Activated naive CD8-positive, alpha-beta T cell treated with anti-CD3 and anti-CD28 coated beads for 36 hours (primary cell): Measurements from ENCODE around the gene EFCC1. TPM values are rescaled to one million over a fixed set of nuclear protein-coding genes. Genes with fewer than 3 reads are reported as not detected.
"Not testable (repeated sequence)": the region's sequence is repeated elsewhere in the genome, so short reads cannot be mapped to it uniquely, and the experiment has no call there.

Experiments
- DNase-seq: peaks from one replicate; pipeline ENCODE4 v3.0.0; 2021
- H3K27ac Mint-ChIP-seq: one replicate; pipeline ENCODE4 v1.8.0; 2022; ENCODE audit warnings: mild to moderate bottlenecking, moderate library complexity, mixed read lengths
- H3K27me3 Mint-ChIP-seq: one replicate; pipeline ENCODE4 v1.8.0; 2022; ENCODE audit warnings: mild to moderate bottlenecking, mixed read lengths
- H3K36me3 Mint-ChIP-seq: one replicate; pipeline ENCODE4 v1.8.0; 2021; ENCODE audit warnings: mild to moderate bottlenecking, mixed read lengths
- H3K4me1 Mint-ChIP-seq: one replicate; pipeline ENCODE4 v1.8.0; 2021; ENCODE audit warnings: mixed read lengths
- H3K4me3 Mint-ChIP-seq: one replicate; pipeline ENCODE4 v1.8.0; 2022; ENCODE audit warnings: mild to moderate bottlenecking, moderate library complexity, mixed read lengths
- H3K9me3 Mint-ChIP-seq: one replicate; pipeline ENCODE4 v1.8.0; 2022; ENCODE audit warnings: mixed read lengths
- total RNA-seq, 2 experiments: library from RNA; stranded (reverse); gene quantifications; one replicate each; pipeline ENCODE4 v1.2.3, GENCODE V29; 2021

EFCC1 gene
- total RNA-seq, 2 experiments from 2014 or later: 0.18 to 0.45 TPM

DNA sequence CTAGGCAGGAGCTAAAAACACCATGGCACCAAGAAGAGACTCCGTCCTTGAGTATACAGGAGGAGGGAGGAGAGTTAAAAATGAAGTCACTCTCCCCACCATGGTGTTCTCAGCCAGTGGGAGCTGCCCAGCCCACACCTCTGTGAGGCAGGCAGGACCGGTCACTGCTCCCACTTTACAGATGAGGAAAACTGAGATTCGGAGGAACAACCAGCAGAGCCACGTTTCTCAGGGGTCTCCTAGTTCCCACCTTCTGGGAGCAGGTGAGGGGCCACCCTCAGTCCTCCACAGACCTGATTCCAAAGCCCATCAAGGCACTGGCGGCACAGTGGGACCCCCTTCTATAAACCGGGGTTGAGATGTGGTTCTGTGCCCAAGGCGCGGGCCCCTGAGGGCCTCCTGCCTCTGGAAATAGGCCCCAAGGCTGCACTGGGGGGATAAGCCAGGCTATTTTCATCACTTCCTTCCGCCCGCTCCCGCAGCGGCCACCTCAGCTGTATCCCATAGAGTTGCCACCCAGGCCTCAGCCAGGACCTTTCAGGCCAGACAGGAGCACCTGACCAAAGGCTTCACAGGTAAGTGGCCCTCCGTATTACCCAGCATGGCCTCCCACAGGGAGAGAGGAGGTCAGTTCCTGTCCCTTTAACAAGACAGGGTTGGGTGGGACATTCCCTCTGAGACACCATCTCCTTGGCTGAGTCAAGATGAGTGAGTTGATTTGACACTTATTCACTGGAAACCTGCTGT, 59.3 kb downstream of the EFCC1 start, which contains the start of gene GP9:
GP9 (plus strand) TSS at position 504 of the 747 bp plus-strand sequence. CDS start 961 bp downstream, outside the sequence.
- DNase-seq: no peak
- Mint-ChIP-seq H3K27me3 (no peaks in the 10 kb centered on the region), H3K4me1 (peaks cover 4% of the 10 kb centered on the region), H3K36me3 (no peaks in the 10 kb centered on the region), H3K4me3 (no peak within 1 kb of the TSS), H3K9me3 (no peaks in the 10 kb centered on the region), H3K27ac (no peak within 1 kb of the TSS)

GRCh38 chr3:129061023-129061887, 60.2 kb downstream of the EFCC1 start:
- DNase-seq: no peak
- Mint-ChIP-seq H3K9me3 (no peaks in the 10 kb centered on the region), H3K36me3 (no peaks in the 10 kb centered on the region), H3K4me1 (peaks cover 4% of the 10 kb centered on the region), H3K4me3 (no peak overlapping the region), H3K27me3 (no peaks in the 10 kb centered on the region), H3K27ac (no peak overlapping the region)

- Mint-ChIP-seq H3K9me3 (no peaks in the 10 kb centered on the region), H3K4me1 (peaks cover 4% of the 10 kb centered on the region), H3K27ac (no peak overlapping the region), H3K36me3 (no peaks in the 10 kb centered on the region), H3K27me3 (no peaks in the 10 kb centered on the region), H3K4me3 (no peak overlapping the region)
- DNase-seq: no peak
These were observed 61.1 kb downstream of the EFCC1 start for GRCh38 chr3:129061888-129062834.

DNA sequence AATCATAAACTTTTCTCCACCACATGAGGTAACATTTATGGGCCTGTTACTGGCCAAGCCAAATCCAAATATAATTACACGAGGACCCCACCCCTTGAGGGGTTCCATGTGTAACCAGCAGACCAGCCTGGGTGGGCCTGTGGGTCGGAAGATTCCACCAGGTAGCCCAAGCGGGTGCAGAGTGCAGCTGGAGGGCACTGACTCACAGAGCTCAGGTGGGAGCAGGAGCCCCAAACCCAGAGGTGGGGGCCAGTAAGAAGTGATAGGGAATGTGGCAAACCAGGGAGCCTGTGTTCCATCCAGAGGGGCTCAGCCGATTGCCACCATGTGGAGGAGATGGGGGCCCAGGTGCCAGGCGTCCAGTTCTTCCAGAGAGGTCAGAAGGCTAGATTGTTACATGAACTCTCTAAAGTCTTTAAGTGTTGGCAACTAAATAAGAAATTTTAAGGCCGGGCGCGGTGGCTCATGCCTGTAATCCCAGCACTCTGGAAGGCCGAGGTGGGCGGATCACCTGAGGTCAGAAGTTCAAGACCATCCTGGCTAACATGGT, 62.1 kb downstream of the EFCC1 start:
- no peak overlapping the region for H3K4me3 Mint-ChIP-seq
- H3K9me3 Mint-ChIP-seq: peaks cover 3% of the 10 kb centered on the region
- no peaks in the 10 kb centered on the region for H3K27me3 Mint-ChIP-seq
- DNase-seq: no peak
- no peak overlapping the region for H3K27ac Mint-ChIP-seq
- peaks cover 11% of the 10 kb centered on the region for H3K4me1 Mint-ChIP-seq
- H3K36me3 Mint-ChIP-seq: no peaks in the 10 kb centered on the region

GRCh38 chr3:129063841-129064482, 62.9 kb downstream of the EFCC1 start:
- H3K4me1 Mint-ChIP-seq: peaks cover 9% of the 10 kb centered on the region
- no peaks in the 10 kb centered on the region for H3K36me3 Mint-ChIP-seq
- DNase-seq: no peak
- H3K27me3 Mint-ChIP-seq: no peaks in the 10 kb centered on the region
- H3K9me3 Mint-ChIP-seq: peaks cover 3% of the 10 kb centered on the region
- no peak overlapping the region for H3K4me3 Mint-ChIP-seq
- H3K27ac Mint-ChIP-seq: no peak overlapping the region

- Mint-ChIP-seq H3K4me1 (peaks cover 21% of the 10 kb centered on the region), H3K9me3 (peaks cover 6% of the 10 kb centered on the region), H3K27me3 (no peaks in the 10 kb centered on the region), H3K36me3 (no peaks in the 10 kb centered on the region), H3K27ac (no peak overlapping the region), H3K4me3 (no peak overlapping the region)
- DNase-seq: no peak
These were observed 64.1 kb downstream of the EFCC1 start for GRCh38 chr3:129065016-129065719.

DNA sequence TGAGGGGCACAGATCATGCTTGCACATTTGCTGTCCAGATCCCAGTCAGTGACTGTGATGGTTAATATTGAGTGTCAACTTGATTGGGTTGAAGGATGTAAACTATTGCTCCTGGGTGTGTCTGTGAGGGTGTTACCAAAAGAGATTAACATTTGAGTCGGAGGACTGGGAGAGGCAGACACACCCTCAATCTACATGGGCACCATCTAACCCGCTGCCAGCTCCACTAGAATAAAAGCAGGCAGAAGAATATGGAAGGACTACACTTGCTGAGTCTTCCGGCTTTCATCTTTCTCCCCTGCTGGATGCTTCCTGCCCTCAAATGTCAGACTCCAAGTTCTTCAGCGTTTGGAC, 64.6 kb downstream of the EFCC1 start:
- H3K4me1 Mint-ChIP-seq: peaks cover 25% of the 10 kb centered on the region
- DNase-seq: no peak
- H3K36me3 Mint-ChIP-seq: no peaks in the 10 kb centered on the region
- no peak overlapping the region for H3K4me3 Mint-ChIP-seq
- no peak overlapping the region for H3K27ac Mint-ChIP-seq
- peaks cover 6% of the 10 kb centered on the region for H3K9me3 Mint-ChIP-seq
- H3K27me3 Mint-ChIP-seq: no peaks in the 10 kb centered on the region

DNA sequence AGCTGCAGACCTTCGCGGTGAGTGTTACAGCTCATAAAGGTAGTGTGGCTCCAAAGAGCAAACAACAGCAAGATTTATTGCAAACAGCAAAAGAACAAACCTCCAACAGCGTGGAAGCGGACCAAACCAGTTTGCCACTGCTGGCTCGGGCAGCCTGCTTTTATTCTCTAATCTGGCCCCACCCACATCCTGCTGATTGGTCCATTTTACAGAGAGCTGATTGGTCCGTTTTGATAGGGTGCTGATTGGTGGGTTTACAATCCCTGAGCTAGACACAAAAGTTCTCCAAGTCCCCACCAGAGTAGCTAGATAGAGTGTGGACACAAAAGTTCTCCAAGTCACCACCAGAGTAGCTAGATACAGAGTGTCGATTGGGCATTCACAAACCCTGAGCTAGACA, 66.6 kb downstream of the EFCC1 start:
- H3K36me3 Mint-ChIP-seq, H3K9me3 Mint-ChIP-seq, H3K27me3 Mint-ChIP-seq: not testable (repeated sequence)
- DNase-seq: peak; percentile 39
- Mint-ChIP-seq H3K4me3 (peak overlapping the region; percentile 59), H3K4me1 (peaks cover 25% of the 10 kb centered on the region), H3K27ac (peak overlapping the region; percentile 29)

DNA sequence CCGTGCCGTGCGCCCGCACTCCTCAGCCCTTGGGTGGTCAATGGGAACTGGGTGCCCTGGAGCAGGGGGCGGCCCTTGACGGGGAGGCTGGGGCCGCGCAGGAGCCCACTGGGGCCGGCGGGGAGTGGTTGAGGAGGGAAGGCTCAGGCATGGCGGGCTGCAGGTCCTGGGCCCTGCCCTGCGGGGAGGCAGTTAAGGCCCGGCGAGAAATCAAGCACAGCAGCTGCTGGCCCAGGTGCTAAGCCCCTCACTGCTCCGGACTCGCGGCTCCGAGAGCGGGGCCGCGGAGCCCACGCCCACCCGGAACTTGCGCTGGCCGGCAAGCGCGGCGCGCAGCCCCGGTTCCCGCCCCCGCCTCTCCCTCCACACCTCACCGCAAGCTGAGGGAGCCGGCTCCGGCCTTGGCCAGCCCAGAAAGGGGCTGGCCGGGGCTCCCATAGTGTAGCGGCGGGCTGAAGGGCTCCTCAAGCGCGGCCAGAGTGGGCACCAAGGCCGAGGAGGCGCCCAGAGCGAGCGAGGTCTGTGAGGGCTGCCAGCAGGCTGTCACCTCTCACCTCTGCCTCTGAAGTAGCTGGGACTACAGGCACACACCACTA, 67.3 kb downstream of the EFCC1 start:
- Mint-ChIP-seq H3K36me3 (no peaks in the 10 kb centered on the region), H3K9me3 (peaks cover 6% of the 10 kb centered on the region), H3K27ac (no peak overlapping the region), H3K4me1 (peaks cover 25% of the 10 kb centered on the region), H3K4me3 (peak overlapping the region; percentile 59), H3K27me3 (no peaks in the 10 kb centered on the region)
- peak; percentile 31 for DNase-seq

GRCh38 chr3:129069313-129070085, 68.4 kb downstream of the EFCC1 start:
- Mint-ChIP-seq H3K27ac (peak overlapping the region; percentile 28), H3K4me1 (peaks cover 25% of the 10 kb centered on the region)
- H3K36me3 Mint-ChIP-seq, H3K4me3 Mint-ChIP-seq, H3K9me3 Mint-ChIP-seq, H3K27me3 Mint-ChIP-seq, DNase-seq: not testable (repeated sequence)

DNA sequence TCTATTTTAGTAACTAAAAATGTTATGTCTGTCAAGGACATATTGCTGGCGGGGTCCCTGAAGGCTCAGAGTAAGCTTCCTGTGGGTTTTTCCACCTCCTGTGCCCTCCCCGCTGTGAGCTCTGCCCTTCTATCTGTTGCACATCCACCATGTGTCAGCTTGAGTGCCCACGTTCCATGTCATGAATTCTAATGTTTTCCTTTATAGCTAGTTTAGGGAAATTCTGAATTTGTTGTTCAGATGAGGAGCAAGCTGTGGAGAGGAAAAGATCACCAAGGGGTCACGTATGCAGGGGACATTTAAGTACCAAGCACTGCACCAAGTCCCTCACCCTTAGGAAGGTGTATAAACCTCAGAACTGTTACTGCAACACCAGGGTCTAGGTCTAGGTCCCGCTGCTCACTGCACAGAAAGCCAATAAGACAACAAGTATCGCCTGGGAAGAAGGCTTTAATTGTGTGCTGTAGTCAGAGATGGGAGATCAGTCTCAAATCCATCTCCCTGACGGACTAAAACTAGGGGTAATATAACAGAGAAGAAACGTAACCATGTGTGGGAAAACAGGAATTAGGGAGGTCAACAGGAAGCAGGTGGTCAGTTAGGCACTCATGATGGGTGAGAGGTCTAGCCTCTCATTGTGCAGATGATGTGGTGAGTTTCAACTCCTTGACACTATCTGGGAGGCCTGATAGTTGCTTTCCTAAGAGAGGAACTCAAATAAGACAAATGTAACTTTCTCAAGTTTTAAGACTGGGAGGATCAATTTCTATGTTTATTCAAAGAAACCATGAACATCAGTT, 69.2 kb downstream of the EFCC1 start:
- Mint-ChIP-seq H3K4me3 (no peak overlapping the region), H3K36me3 (no peaks in the 10 kb centered on the region), H3K4me1 (peaks cover 25% of the 10 kb centered on the region), H3K27me3 (no peaks in the 10 kb centered on the region), H3K9me3 (peaks cover 6% of the 10 kb centered on the region), H3K27ac (no peak overlapping the region)
- DNase-seq: no peak

DNA sequence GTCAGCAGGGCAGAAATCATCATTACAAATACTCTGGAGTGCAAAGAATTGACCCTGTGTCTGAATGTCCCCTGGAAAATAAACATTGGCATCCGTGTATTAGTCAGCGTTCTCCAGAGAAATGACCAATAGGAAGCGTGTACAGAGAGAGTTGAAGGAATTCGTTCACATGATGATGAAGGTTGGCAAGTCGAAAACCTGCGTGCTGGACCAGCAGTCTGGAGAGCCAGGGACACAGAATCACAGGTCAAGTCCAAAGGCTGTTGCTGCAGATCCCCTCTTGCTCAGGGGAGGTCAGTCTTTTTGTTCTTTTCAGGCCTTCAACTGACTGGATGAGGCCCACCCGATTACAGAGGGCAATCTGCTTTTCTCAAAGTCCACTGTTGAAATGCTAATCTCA, 76.1 kb downstream of the EFCC1 start:
- Mint-ChIP-seq H3K27ac (no peak overlapping the region), H3K4me1 (peaks cover 3% of the 10 kb centered on the region), H3K4me3 (no peak overlapping the region), H3K36me3 (no peaks in the 10 kb centered on the region), H3K27me3 (no peaks in the 10 kb centered on the region), H3K9me3 (no peaks in the 10 kb centered on the region)
- DNase-seq: no peak
